K562 (cell line): ENCODE results near the gene VSIG2. TPM values are rescaled to one million over a fixed set of nuclear protein-coding genes. Genes with fewer than 3 reads are reported as not detected.

Experiments
- ATAC-seq: fragments of 200-7000 bp; cut with Tn5 transposase; 3 replicates; pipeline ENCODE4 v1.9.1; 2020; ENCODE audit warnings: moderate library complexity
- BruUV-seq: library from RNA; stranded (reverse); fragments of 400-500 nt; replicated peaks from 2 replicates; lab custom pipeline; 2021; lab: Mats Ljungman, UMichigan
- CTCF ChIA-PET: fragments of 300-600 bp; formaldehyde crosslinking; extraction: SDS; loops from one replicate; lab custom pipeline; 2021; ENCODE audit warnings: low intra/inter-chr PET ratio; lab: Yijun Ruan, JAX
- POLR2A ChIA-PET: fragments of 300-600, 350-650 bp; sonication (Branson Sonifier 250); formaldehyde crosslinking; extraction: SDS; loops from one replicate; lab custom pipeline; 2021; ENCODE audit warnings: antibody characterized with exemption, inconsistent platforms; lab: Yijun Ruan, JAX
- DNase-seq, 4 experiments: peaks; one replicate each; pipeline versions ENCODE4 v3.0.0 to v3.0.0-alpha.2; 2011 to 2018; ENCODE audit warnings: low spot score in 3 of 4, mixed read lengths in 3 of 4; ENCODE audit errors: extremely low read depth in 1 of 4
- FAIRE-seq: peaks from 2 replicates; lab custom pipeline; 2011; peaks lifted over from hg19 to GRCh38; lab: Jason Lieb, UNC
- H2AFZ ChIP-seq: 2 replicates; pipeline ENCODE4 v1.6.0; 2011; ENCODE audit warnings: low read depth, low read length, control low read depth, inconsistent platforms
- H3K27ac ChIP-seq: fragments of 200-600 bp; 3 replicates; pipeline ENCODE4 v1.8.0; 2011; ENCODE audit warnings: low read depth, mild to moderate bottlenecking, control low read depth, inconsistent platforms, low read length, moderate library complexity, mixed read lengths; ENCODE audit errors: extremely low read depth
- H3K27me3 ChIP-seq, 2 experiments: fragments of 300-600 bp in 1 of 2; 2 replicates in 1 of 2; 3 replicates in 1 of 2; pipeline versions ENCODE4 v1.6.0 to v1.8.0; 2011; ENCODE audit warnings: inconsistent platforms in 2 of 2, low read length in 2 of 2, mild to moderate bottlenecking in 1 of 2, mixed read lengths in 1 of 2, moderate library complexity in 1 of 2; ENCODE audit not compliant: control insufficient read depth in 2 of 2, insufficient read depth in 2 of 2
- H3K36me3 ChIP-seq: fragments of 300-600 bp; 3 replicates; pipeline ENCODE4 v1.8.0; 2011; ENCODE audit warnings: mild to moderate bottlenecking, low read length, inconsistent platforms; ENCODE audit not compliant: control insufficient read depth, insufficient read depth
- H3K4me1 ChIP-seq, 2 experiments: fragments of 200-600 bp in 1 of 2; replicated peaks in 1 of 2; 2 replicates in 1 of 2; 3 replicates in 1 of 2; pipeline versions ENCODE4 v1.5.1 to v1.8.0; 2011; ENCODE audit warnings: inconsistent platforms in 2 of 2, low read length in 2 of 2, mild to moderate bottlenecking in 1 of 2, mixed read lengths in 1 of 2, moderate library complexity in 1 of 2; ENCODE audit not compliant: control insufficient read depth in 2 of 2, insufficient read depth in 2 of 2
- H3K4me2 ChIP-seq: 2 replicates; pipeline ENCODE4 v1.6.1; 2011; ENCODE audit warnings: low read length, control low read depth, inconsistent platforms, mixed read lengths; ENCODE audit not compliant: insufficient read depth
- H3K4me3 ChIP-seq: fragments of 200-600 bp; sonication (generic), shearing (Covaris generic); 2 replicates; pipeline ENCODE4 v1.5.1; 2016; ENCODE audit warnings: control low read depth, inconsistent platforms
- H3K79me2 ChIP-seq: fragments of 200-600 bp; 3 replicates; pipeline ENCODE4 v1.8.0; 2011; ENCODE audit warnings: low read length, inconsistent platforms; ENCODE audit not compliant: control insufficient read depth, insufficient read depth
- H3K9ac ChIP-seq, 2 experiments: 2 replicates each; pipeline versions ENCODE4 v1.6.0 to v1.6.1; 2011; ENCODE audit warnings: low read depth in 2 of 2, low read length in 2 of 2, control low read depth in 1 of 2, inconsistent platforms in 1 of 2, mild to moderate bottlenecking in 1 of 2, mixed read lengths in 1 of 2; ENCODE audit not compliant: insufficient read depth in 1 of 2
- H3K9me1 ChIP-seq: one replicate; pipeline ENCODE4 v1.6.0; 2011; ENCODE audit warnings: inconsistent platforms, mild to moderate bottlenecking, low read length, moderate library complexity; ENCODE audit not compliant: control insufficient read depth, insufficient read depth
- H3K9me3 ChIP-seq: replicated peaks from 2 replicates; pipeline ENCODE4 v1.5.1; 2011; ENCODE audit warnings: low read depth, low read length, inconsistent platforms; ENCODE audit not compliant: control insufficient read depth, insufficient read depth
- H4K20me1 ChIP-seq: replicated peaks from 2 replicates; pipeline ENCODE4 v1.6.1; 2011; ENCODE audit warnings: low read length, inconsistent platforms, mixed read lengths; ENCODE audit not compliant: control insufficient read depth, insufficient read depth
- RAD21 ChIP-seq, 2 experiments: fragments of 250-450 bp in 1 of 2; fragments of 450-650 bp in 1 of 2; sonication (Bioruptor Pico) in 1 of 2; formaldehyde crosslinking in 1 of 2; IDR thresholded peaks in 1 of 2; conservative IDR thresholded peaks in 1 of 2; 2 replicates each; pipeline versions ENCODE4 v1.4.0 to v1.8.0; 2020 to 2022; ENCODE audit warnings: mild to moderate bottlenecking in 2 of 2, moderate library complexity in 1 of 2
- XRCC5 ChIP-seq: fragments of 200-400 bp; formaldehyde crosslinking; IDR thresholded peaks from 2 replicates; pipeline ENCODE4 v1.6.1; 2017; ENCODE audit warnings: low read depth, mild to moderate bottlenecking, low read length
- WGBS: fragments of 100-300 bp; shearing (Covaris generic); methylation state at CpG from one replicate; pipeline ENCODE4 v1.1.6; 2016; ENCODE audit warnings: low coverage, mixed read lengths; ENCODE audit not compliant: insufficient coverage; ENCODE audit errors: missing lambda C conversion rate; 5-methylcytosine and 5-hydroxymethylcytosine counted together
- in situ Hi-C: fragments of 300-500 bp; cut with MboI; formaldehyde crosslinking; loops from 4 replicates; pipeline ENCODE4 v1.15.0; 2018; ENCODE audit warnings: inconsistent platforms, mixed read lengths
- intact Hi-C: fragments of 100-400 bp; cut with micrococcal nuclease; formaldehyde crosslinking; loops from 2 replicates; pipeline ENCODE4 v1.14.2; 2022
- polyA plus RNA-seq, 8 experiments: library from polyadenylated mRNA; depleted of rRNA in 4 of 8; stranded (reverse) in 5 of 8; unstranded in 3 of 8; fragments of >200 nt; fragmentation: Nextera tagmentation in 2 of 8; fragmentation: Illumina TruSeq in 1 of 8; extraction: Ambion mirVana in 2 of 8; extraction: Trizol in 1 of 8; gene quantifications; 2 replicates each; pipeline versions ENCODE4 v1.2.1 to v1.2.3, GENCODE V29; 2011 to 2014; ENCODE audit warnings: inconsistent platforms in 1 of 8, missing spikeins in 1 of 8
- total RNA-seq, 7 experiments: library from RNA; depleted of rRNA in 6 of 7; stranded (reverse); fragments of >200 nt in 6 of 7; fragmentation: Illumina TruSeq in 2 of 7; extraction: Trizol in 2 of 7; gene quantifications; 2 replicates each; pipeline versions ENCODE4 v1.2.1 to v1.2.3, GENCODE V29; 2011 to 2021; ENCODE audit warnings: low replicate concordance in 1 of 7
- TF ChIP-seq, protein P1 (sequence below): sonication (generic); formaldehyde crosslinking; IDR thresholded peaks from 2 replicates; pipeline ENCODE4 v1.9.0; 2022; ENCODE audit warnings: mild to moderate bottlenecking, missing genetic modification reagents

The VSIG2 gene
- total and polyA plus RNA-seq, 9 of the 15 experiments (the other 6 are each of a cell fraction or from before 2014, with no cell fraction given) = not detected

DNA sequence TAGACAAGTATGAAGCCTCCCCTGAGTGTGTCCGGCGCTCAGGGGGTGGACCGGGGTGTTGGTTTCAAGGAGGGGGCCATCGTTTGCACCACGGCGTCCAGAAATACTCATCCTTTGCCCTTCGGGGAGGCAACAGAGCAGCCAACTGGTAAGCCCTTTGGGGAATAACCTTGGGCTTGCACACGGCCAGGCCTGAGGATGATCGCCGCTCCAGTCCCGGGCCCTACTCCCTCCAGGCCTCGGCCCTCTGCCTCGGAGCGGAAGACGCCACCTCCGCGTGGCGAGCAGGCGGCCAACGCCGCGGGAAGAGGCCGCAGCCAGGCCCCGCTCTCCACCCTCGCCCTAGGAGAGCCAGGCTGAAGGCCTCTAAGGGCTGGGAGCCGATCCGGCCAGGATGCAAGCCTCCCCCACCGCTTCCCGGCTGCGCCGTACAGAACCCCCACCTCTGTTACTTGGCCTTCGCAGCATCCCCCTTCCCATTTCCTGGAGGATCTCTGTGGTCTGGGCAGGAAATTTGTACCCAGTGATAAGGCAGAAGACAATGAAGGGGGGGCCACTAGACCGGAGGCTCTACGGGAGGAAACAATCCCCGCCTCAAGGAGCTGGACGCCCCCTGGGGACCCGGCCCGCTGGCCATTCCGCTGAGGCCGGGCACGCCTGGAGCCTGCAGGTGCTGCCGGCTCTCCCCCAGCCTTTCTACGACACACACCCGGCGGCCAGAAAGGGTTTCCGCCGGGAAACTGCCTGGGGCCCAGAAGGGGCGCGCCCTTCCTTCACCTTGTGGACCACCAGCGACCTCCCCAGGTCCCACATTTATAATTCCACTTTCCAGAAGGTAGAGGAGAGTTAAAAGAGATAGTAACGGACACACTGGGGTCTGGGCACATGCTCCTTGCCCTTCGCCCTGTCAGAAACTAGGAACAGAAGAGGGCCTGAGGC lies 7.5 kb upstream of the VSIG2 start:
- WGBS = 74% methylated on average over 35 of the region's 52 CpGs
- Histone ChIP-seq H3K4me1 (peaks cover 0 to 36% of the 10 kb centered on the region in 2 experiments; a peak in 4 of 5 replicates), H3K4me3 (no peak overlapping the region), H3K36me3 (no peaks in the 10 kb centered on the region), H3K9me1 (no peaks in the 10 kb centered on the region), H2AFZ (no peak overlapping the region), H3K79me2 (no peaks in the 10 kb centered on the region), H3K4me2 (no peak overlapping the region), H3K27me3 (peaks cover 3 to 46% of the 10 kb centered on the region in 2 experiments; a peak in 4 of 5 replicates), H3K9ac (no peak overlapping the region), H3K27ac (no peak overlapping the region), H3K9me3 (no peaks in the 10 kb centered on the region), H4K20me1 (no peaks in the 10 kb centered on the region)
- no peak for DNase-seq
- intact Hi-C loops = loop anchor here (10.0 kb wide), 1 partner anchor 345 kb away; no protein-coding TSS in a partner anchor
- ChIA-PET CTCF (no interaction called here), POLR2A (interaction anchor here (0.6 kb wide), 2 partner anchors 11 to 552 kb away, joined by 3 read pairs; no protein-coding TSS in a partner anchor)
- FAIRE-seq = no peak
- ATAC-seq = no peak
- in situ Hi-C loops = loop anchor here (10.0 kb wide), 2 partner anchors 85 to 345 kb away; partner anchors contain the start of genes SIAE and SPA17
- TF ChIP-seq XRCC5 (no peak), RAD21 (CRISPR knock-in tag; conservative IDR thresholded peaks at IDR 0.05 in 1 of 2, IDR thresholded peaks at IDR 0.05 in 1 of 2) (peak in 1 of 2 experiments; percentile 18; a peak in 1 of 4 replicates)
- TF ChIP-seq, protein P1, sequence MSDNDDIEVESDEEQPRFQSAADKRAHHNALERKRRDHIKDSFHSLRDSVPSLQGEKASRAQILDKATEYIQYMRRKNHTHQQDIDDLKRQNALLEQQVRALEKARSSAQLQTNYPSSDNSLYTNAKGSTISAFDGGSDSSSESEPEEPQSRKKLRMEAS (CRISPR knock-in tag) = no peak
- BruUV-seq = no TSS peak
